PFSK-1 (cell line): ENCODE measurements around the gene TRAPPC3.

Experiments
- FOXP2 ChIP-seq: optimal IDR thresholded peaks from 2 replicates; pipeline ENCODE3; 2011; ENCODE audit warnings: borderline replicate concordance, control low read depth, inconsistent platforms; ENCODE audit not compliant: insufficient read depth; ENCODE audit errors: extremely low read length, extremely low read depth
- POLR2AphosphoS5 ChIP-seq: IDR thresholded peaks from 2 replicates; pipeline ENCODE4 v1.6.1; 2012; ENCODE audit warnings: low read depth, mild to moderate bottlenecking, control low read depth, low read length, moderate library complexity
- SIN3A ChIP-seq: IDR thresholded peaks from 2 replicates; pipeline ENCODE4 v1.6.1; 2012; ENCODE audit warnings: mild to moderate bottlenecking, low read length, moderate library complexity, borderline replicate concordance; ENCODE audit not compliant: insufficient read depth
- TAF1 ChIP-seq: IDR thresholded peaks from 2 replicates; pipeline ENCODE4 v1.6.1; 2012; ENCODE audit warnings: low read length, control low read depth, borderline replicate concordance; ENCODE audit not compliant: insufficient read depth
- TF ChIP-seq, protein P1 (sequence below), 2 experiments: IDR thresholded peaks; 2 replicates each; pipeline versions ENCODE4 v1.6.1 to v1.8.0; 2011 to 2012; ENCODE audit warnings: low read depth in 2 of 2, low read length in 2 of 2, control low read depth in 1 of 2, inconsistent platforms in 1 of 2, mild to moderate bottlenecking in 1 of 2, moderate library complexity in 1 of 2; ENCODE audit not compliant: insufficient read depth in 1 of 2

DNA sequence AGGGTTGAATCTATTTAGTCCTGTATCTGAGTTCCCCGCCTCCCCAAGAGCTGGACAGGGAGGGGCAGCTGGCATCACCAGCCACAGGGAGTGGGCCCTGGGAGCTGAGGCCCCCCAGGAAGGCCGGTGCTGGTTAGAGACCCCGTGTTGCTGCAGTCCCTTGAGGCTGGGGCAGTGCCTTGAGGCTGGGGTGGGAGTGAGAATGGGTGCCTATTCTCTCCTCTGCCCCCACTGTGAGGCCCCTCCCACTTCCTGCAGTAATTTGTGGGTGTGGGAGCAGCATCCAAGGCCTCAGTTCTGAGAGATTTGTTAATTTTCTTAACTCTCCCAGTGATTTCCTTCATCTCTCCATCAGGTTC, 2.5 kb upstream of the TRAPPC3 start:
- TF ChIP-seq, protein P1, sequence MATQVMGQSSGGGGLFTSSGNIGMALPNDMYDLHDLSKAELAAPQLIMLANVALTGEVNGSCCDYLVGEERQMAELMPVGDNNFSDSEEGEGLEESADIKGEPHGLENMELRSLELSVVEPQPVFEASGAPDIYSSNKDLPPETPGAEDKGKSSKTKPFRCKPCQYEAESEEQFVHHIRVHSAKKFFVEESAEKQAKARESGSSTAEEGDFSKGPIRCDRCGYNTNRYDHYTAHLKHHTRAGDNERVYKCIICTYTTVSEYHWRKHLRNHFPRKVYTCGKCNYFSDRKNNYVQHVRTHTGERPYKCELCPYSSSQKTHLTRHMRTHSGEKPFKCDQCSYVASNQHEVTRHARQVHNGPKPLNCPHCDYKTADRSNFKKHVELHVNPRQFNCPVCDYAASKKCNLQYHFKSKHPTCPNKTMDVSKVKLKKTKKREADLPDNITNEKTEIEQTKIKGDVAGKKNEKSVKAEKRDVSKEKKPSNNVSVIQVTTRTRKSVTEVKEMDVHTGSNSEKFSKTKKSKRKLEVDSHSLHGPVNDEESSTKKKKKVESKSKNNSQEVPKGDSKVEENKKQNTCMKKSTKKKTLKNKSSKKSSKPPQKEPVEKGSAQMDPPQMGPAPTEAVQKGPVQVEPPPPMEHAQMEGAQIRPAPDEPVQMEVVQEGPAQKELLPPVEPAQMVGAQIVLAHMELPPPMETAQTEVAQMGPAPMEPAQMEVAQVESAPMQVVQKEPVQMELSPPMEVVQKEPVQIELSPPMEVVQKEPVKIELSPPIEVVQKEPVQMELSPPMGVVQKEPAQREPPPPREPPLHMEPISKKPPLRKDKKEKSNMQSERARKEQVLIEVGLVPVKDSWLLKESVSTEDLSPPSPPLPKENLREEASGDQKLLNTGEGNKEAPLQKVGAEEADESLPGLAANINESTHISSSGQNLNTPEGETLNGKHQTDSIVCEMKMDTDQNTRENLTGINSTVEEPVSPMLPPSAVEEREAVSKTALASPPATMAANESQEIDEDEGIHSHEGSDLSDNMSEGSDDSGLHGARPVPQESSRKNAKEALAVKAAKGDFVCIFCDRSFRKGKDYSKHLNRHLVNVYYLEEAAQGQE (IDR thresholded peaks at IDR 0.05; ENCODE audit: insufficient read depth in 1 of 2, low read depth in 2 of 2, low read length in 2 of 2), result no peak
- no peak for TF ChIP-seq POLR2AphosphoS5
- TF ChIP-seq TAF1, result no peak
- no peak for TF ChIP-seq SIN3A
- TF ChIP-seq FOXP2, result no peak
